Stimulated activated CD4-positive, alpha-beta T cell treated with anti-CD3 and anti-CD28 coated beads, Interleukin-1b, Interleukin-23, amount 100 ng/mL, for 24 hours (primary cell): Measurements from ENCODE around the gene GRIP2.

Experiments
- DNase-seq, 4 experiments: peaks; one replicate each; pipeline ENCODE4 v3.0.0-alpha.2; 2020; ENCODE audit warnings: low read depth in 4 of 4, low spot score in 1 of 4

GRIP2 gene

GRCh38 chr3:14539742-14540491 lies at the start of gene GRIP2:
GRIP2 (minus strand) TSS chr3:14540342; CDS start chr3:14540308, 34 bp downstream.
- DNase-seq, result no peak

- DNase-seq, result no peak
Observed at GRCh38 chr3:14588425-14589112, 48.4 kb upstream of the GRIP2 start.

DNA sequence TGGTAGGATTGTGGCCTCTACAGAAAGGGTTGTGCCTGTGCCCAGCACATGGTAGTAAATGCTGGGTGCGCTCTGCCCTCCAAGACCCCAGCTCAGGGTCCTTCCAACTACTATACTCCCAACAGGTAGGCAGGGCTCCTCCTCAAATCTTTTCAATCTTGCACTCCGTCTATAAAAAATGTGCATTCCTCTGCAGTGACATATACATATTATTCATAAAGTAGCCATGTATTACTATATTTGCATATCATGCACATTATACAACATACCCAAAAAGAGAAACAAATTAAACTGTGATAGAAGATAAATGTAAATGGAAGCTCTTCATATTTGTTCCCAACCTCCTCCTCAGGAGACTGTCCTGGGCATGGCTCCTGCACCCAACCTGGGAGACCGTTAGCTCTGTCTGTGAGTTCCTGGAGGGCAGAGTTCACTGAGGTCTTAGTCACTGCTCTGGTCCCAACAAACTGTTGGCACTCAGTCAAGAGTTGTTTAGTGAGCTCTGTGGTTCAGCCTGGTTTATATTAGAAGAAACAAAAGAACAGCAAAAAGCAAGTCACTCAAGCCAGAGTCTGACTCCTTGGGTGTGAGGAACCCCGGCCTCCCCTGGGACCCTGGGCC lies 47.7 kb upstream of the GRIP2 start:
- no peak for DNase-seq

- no peak for DNase-seq
Observed at GRCh38 chr3:14586611-14587010, 46.5 kb upstream of the GRIP2 start.

DNA sequence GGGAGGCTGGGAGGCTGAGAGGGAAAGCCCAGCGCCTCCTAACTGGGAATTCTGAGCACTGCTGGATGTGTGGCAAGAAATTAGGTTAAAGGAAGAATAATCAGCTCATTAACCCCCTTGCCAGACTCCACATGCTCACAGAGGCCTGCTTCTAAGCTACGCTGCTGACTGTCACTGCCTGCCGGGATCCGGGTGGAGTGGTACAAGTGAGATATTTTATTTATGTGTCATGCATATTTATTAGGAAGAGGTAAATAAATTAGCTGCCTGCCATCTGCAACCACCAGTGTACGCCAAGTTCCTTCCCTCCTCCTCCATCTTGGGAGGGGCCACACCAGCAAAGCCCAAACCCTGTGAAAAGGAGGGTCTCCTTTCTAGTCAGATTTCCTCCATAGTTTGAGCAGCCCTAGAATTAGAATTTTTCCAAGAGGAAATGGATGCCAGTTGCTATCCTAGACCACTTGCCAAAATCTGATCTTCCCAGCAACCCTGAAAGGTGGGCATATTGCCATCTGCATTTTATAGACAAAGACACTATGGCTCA lies 43.5 kb upstream of the GRIP2 start:
- no peak for DNase-seq

DNA sequence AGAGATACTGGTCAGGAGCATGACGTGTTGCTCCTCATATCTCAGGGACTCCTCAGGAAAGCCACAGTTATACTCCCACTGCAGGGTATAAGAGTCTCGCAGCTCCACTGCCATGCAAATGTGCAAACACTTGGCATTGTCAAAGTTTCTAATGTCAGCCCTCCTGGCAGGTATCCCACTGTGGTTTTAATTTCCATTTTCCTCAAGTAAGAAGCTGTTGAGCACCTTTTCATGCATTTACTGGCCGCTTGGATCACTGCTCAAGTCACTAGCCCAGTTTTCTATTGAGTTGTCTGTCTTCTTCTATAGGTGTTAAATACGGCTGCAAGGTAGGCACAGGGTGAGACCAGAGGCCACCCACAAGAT lies 41.9 kb upstream of the GRIP2 start:
- DNase-seq, result no peak

GRCh38 chr3:14581334-14582044 lies 41.3 kb upstream of the GRIP2 start:
- no peak for DNase-seq

- DNase-seq, result no peak
Observed at GRCh38 chr3:14577897-14578296, 37.8 kb upstream of the GRIP2 start.

DNA sequence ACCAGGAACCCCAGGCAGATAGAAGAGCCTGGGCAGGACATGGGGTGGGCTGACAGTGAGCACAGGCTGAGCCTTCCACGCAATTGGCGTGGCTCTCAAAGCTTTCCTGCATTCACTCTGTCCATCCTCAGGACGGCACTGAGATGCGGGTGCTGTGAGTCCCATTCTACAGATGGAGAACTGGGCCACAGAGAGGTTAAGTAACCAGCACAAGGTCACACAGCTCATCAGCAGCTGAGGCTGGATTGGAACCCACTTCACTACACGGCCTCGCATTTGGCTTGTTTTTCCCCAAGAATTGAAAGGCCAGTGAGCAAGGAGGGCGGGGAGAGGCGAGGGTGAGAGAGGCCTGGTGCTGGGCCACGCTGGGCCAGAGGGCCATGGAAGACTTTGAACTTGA lies 36.0 kb upstream of the GRIP2 start:
- DNase-seq, result no peak

GRCh38 chr3:14574183-14574582 lies 34.0 kb upstream of the GRIP2 start:
- no peak for DNase-seq

GRCh38 chr3:14573706-14574105 lies 33.6 kb upstream of the GRIP2 start:
- no peak for DNase-seq

- no peak for DNase-seq
Observed at GRCh38 chr3:14570864-14571263, 30.7 kb upstream of the GRIP2 start.

DNA sequence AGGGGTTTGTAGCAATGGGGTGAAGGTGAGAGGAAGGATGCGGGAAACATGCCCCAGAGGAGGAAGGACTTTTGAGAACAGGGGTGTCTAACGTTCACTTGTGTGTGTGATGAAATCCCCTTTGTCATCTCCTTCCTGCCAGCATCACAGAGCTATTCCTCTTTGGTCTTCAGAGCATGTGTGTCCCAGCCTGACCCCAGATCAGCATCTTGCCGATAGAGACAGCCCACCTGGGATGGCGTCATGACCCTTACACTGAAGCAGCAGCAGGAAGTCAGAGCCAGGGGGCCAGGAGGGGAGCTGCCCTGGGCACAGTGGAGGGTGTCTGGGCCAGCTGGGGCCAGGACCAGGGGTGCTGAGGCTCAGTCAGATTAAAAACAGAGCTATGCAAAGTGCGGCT lies 29.9 kb upstream of the GRIP2 start:
- no peak for DNase-seq

DNA sequence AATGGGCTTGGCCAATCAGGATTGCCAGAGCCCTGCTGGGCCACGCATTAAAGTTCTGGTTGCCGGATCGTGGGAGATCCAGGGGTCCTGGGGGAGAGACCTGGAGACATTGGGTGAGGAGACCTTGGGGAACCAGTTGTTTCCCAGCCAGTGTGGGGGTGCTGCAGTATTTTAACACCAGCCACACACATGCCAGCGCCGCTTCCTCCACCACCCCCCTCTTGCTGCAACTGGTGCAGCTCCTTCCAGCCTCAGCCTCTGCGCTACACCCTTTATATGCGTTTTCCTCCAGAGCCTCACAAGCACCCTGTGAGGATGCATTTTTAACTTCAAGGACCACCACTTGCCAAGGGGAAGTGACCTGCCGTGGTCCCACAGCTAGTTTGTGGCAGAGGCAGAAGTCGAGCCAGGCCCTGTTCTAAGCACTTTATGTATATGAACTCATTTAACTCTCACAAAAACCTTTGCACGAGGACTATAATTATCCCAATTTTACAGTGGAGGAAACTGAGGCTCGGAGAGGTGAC lies 29.4 kb upstream of the GRIP2 start:
- DNase-seq, result no peak

GRCh38 chr3:14568269-14568668 lies 28.1 kb upstream of the GRIP2 start:
- DNase-seq, result no peak

DNA sequence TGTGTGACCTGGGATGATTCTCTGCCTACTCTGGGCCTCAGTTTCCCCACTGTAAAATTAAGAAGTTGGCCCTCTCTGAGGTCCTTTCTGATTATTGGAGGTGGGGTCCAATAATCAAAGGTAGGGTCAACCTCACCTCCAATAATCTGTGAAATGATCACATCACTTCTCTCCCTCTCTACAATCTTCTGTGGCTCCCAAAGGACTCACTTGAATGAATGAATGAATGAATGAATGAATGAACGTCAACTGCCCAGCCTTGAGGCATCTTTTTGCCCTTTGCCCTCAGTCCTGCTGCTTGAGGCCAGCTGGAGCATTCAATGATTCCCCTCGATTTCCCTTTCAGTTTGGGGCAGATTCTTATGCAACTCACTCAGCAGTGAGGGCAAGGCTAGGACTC lies 26.7 kb upstream of the GRIP2 start:
- no peak for DNase-seq

DNA sequence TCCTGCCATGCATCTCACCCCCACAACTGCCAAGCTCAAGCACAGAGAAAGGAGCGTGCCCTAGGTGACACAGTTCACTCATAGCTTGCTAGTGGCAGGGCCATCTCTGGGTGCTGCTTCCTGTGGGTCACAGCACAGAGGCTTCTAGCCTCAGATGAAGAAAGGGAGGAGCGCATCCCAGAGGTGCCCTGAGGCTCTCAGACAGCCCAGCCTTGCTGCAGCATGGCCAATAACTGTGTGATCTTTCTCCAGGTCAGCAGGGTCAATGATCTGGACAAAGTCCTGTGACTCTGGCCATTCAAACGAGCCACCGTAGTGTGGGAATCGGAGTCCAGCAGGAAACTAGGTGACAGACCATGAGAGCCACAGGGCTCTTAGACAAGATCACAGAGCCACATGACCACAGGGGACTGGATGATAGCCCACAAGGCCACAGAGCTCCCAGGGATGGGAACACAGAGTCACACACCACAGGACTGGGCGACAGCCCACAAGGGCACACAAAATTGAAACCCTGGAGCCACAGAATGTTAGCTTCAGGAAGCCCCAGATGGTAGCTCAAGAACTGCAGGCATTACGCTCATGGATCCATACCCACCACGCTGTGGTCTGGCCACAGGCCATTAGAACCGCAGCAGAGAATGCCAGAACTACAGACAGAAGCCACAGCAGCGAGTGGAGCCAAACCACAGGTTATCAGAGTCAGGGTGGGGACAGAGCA lies 25.9 kb upstream of the GRIP2 start:
- no peak for DNase-seq

- no peak for DNase-seq
Observed at GRCh38 chr3:14564741-14565140, 24.6 kb upstream of the GRIP2 start.

DNA sequence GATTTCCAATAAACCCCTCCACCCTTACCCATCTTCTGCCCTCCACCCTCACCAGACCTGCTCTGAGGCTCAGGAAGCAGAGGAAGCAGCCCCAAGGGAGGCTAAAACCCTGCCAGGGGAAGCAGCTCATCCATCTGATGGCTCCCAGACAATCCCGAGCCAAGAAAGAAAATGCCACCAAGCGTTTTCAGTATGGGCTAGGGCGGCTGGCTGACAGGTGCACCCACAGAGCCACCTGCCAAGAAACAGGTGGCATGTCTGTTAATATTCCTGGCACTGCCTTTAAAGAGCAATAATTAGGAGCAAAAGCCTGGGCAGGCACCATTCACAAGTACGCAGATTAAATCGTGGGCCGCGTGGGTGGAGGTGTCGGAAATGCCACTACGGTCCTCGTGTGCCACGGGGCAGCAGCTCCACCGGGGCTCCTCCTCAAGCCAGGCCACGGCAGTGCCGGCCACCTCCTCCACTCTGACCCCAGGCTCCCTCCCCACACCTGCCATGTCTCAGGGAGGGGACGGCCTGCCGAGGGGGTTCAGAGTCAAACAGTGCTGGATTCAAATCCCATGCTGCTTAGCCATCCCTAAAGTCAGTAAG lies 23.9 kb upstream of the GRIP2 start:
- DNase-seq, result no peak
